NCI-H345 treated with DMSO at 0.1 percent for 48 hours (cell line): ENCODE results near the gene LRRC14B.
"Not testable (repeated sequence)": the region's sequence is repeated elsewhere in the genome, so short reads cannot be mapped to it uniquely, and the experiment has no call there.

Experiments
- DNase-seq: peaks from one replicate; lab custom pipeline; 2025; ENCODE audit not compliant: unreplicated experiment; lab: John Stamatoyannopoulos, UW

The LRRC14B gene

DNA sequence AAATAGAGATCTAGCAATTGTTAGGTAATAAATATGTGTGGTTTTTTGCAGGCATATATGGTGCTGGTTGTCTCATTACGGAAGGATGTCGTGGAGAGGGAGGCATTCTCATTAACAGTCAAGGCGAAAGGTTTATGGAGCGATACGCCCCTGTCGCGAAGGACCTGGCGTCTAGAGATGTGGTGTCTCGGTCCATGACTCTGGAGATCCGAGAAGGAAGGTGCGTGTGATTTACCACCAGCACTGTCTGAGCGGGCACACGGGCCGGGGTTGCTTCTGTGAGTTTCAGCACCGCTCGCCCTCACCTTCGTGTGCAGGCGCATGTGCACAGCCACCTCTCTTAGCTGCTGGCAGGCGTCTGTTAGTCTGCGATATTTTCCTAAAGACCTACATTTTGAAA, 42.1 kb downstream of the LRRC14B start:
- DNase-seq = not testable (repeated sequence)

DNA sequence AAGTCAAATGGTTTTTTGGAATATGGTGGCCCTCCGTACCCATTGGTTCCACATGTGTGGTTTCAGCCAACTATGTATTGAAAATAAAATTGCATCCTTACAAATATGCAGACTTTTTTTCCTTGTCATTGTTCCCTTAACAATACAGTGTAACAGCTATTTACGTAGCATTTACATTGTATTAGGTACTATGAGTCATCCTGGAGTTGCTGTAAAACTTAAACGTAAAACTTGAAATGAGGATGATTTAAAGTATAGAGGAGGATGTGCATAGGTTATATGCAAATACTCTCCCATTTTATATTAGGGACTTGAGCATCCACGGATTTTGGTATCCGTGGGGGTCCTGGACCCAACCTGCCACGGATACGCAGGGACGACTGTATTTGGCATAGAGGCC, 43.2 kb downstream of the LRRC14B start:
- DNase-seq = no peak

DNA sequence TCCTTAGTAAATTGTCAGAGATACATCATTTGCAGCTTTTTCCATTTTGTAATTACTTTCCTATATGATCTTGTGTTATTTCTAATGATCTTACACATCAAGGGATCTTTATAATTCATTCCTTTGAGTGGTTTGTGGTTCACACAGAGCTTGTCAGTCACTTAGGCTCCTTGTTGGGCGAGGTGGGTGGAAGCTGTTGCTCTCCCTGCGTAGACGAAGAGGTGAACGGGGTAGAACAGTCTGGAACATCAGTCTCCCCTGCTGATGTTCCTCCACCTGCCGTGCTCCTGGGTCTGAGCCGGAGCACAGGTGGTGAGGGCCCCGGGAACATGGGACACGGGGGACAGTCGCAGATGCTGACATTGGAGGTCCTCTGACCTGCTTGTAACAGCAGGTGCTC, 44.2 kb downstream of the LRRC14B start:
- not testable (repeated sequence) for DNase-seq

DNA sequence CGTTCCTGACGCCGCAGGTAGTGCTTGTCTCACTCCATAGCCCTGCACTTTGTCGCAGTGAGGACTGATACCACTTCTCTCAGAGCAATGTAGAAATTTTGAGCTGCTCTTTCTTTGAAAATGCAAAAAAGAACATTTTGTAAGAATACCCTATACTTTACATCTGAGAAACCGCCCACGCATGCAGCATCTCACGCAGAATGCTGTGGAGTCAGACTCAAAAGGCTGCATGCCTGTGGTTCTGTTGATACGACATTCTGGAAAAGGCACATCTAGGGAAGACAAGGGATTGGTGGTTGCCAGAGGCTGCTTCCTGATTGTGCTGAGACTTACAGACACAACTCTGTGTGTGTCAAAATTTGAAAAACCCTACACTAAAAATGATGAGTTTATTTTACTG, 46.6 kb downstream of the LRRC14B start:
- not testable (repeated sequence) for DNase-seq

DNA sequence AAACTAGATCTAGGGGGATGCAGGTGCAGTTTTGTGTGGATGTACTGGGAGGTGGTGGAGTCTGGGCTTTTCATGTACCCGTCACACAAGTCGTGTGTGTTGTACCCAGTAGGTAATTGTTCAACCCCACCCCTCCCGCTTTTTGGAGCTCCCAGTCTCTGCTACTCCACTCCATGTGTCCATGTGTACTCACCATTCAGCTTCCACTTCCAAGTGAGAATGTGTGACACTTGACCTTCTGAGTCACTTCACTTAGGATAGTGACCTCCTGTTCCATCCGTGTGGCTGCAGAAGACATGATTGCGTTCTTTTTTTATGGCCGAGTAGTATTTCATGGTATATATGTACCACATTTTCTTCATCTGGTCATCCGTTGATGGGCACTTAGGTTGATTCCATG, 49.3 kb downstream of the LRRC14B start:
- DNase-seq = not testable (repeated sequence)

DNA sequence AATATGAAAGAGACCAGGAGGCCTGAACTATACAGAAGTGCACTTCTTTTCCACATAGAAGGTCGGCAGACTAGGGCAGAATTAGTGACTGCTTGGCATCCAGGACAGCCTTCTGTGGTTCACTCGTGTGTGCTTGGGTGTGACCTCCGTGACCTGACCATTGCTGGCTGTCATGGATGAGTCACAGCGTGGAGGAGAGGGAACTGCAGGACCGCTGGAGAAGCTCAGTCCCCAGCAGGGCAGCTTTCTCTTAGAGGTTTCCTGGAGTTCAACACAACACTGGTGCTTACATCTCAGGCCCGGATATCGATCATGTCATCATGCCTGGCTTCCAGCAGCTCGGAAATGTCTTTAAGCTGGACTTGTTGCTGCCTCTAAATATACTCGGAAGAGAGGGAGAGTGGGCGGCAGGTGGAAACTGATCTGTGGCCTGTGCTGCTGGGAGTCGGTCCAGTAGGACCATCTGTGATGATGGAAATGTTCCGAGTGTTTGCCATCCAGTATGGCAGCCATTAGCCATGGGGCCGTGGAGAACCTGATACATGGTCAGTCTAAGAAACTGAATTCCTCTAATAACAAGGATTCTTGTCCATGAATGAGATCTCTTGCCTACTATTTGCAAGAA, 49.9 kb downstream of the LRRC14B start:
- DNase-seq = not testable (repeated sequence)

DNA sequence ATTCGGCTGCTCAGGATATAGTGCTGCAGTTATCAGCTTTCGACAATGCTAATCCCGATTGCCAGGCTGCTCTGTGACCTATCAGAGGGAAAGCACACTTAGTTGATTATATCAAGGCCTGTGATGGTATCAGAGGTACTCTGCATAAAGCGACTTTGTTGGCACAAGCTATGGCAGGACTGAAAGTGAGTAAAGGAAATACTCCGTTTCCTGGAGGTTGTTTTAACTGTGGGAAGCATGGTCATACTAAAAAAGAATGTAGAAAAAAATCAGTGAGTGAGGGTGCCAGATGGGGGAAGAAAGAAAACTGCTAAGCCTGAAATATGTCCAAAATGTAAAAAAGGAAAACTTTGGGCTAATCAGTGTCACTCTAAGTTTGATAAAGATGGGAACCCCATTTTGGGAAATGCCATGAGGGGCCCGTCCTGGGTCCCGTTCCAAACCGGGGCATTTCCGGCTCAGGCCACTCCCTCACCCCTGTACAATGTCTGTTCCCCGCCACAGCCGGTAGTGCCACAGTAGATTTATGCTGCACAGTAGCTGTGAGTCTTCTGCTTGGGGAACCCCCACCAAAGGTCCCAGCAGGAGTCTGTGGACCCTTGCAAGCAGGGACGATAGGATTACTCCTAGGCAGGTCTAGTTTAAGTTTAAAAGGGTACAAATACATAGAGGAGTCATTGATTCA, 52.5 kb downstream of the LRRC14B start:
- not testable (repeated sequence) for DNase-seq

DNA sequence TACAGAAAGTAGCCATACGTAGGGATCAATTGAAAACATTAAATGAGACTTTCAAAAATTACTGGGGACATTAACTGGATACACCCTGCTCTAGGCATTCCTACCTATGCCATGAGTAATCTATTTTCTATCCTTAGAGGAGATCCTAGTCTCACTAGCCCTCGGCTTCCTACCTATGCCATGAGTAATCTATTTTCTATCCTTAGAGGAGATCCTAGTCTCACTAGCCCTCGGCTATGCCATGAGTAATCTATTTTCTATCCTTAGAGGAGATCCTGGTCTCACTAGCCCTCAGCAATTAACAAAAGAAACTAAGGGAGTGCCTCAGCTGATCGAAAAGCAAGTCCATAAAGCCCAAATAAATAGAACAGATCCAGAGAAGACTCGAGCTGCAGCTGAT, 54.4 kb downstream of the LRRC14B start:
- DNase-seq = not testable (repeated sequence)
